Smooth muscle cell (in vitro differentiated cells): ENCODE results near the gene KIF1C. TPM values are rescaled to one million over a fixed set of nuclear protein-coding genes. Genes with fewer than 3 reads are reported as not detected.
"Not testable (repeated sequence)": the region's sequence is repeated elsewhere in the genome, so short reads cannot be mapped to it uniquely, and the experiment has no call there.

Experiments used
- DNase-seq: peaks from one replicate; lab custom pipeline; 2025; ENCODE audit not compliant: unreplicated experiment; lab: John Stamatoyannopoulos, UW
- H2AFZ ChIP-seq: fragments of 200-600 bp; sonication (generic); 2 replicates; pipeline ENCODE4 v1.6.0; 2016; ENCODE audit warnings: antibody characterized with exemption, low read depth, mild to moderate bottlenecking
- H3F3A ChIP-seq: fragments of 200-600 bp; sonication (generic); 2 replicates; pipeline ENCODE4 v1.6.0; 2017; ENCODE audit warnings: antibody characterized with exemption, low read depth
- H3K27ac ChIP-seq: fragments of 200-600 bp; sonication (generic); 2 replicates; pipeline ENCODE4 v1.5.1; 2016; ENCODE audit warnings: low read depth, mild to moderate bottlenecking
- H3K27me3 ChIP-seq: fragments of 200-600 bp; sonication (generic); 2 replicates; pipeline ENCODE4 v1.6.1; 2016; ENCODE audit warnings: low read depth, mild to moderate bottlenecking
- H3K36me3 ChIP-seq: fragments of 200-600 bp; sonication (generic); 2 replicates; pipeline ENCODE4 v1.5.1; 2016; ENCODE audit warnings: low read depth
- H3K4me1 ChIP-seq: fragments of 200-600 bp; sonication (generic); 2 replicates; pipeline ENCODE4 v1.5.1; 2016; ENCODE audit warnings: low read depth
- H3K4me2 ChIP-seq: fragments of 200-600 bp; sonication (generic); 2 replicates; pipeline ENCODE4 v1.6.0; 2016; ENCODE audit warnings: mild to moderate bottlenecking
- H3K4me3 ChIP-seq: fragments of 200-600 bp; sonication (generic); 2 replicates; pipeline ENCODE4 v1.5.1; 2016; ENCODE audit warnings: mild to moderate bottlenecking
- H3K79me2 ChIP-seq: fragments of 200-600 bp; sonication (generic); 2 replicates; pipeline ENCODE4 v1.6.0; 2016; ENCODE audit warnings: low read depth, mild to moderate bottlenecking
- H3K9ac ChIP-seq: fragments of 200-600 bp; sonication (generic); 2 replicates; pipeline ENCODE4 v1.6.0; 2016; ENCODE audit warnings: low read depth
- H3K9me3 ChIP-seq: fragments of 200-600 bp; sonication (generic); replicated peaks from 2 replicates; pipeline ENCODE4 v1.5.1; 2016; ENCODE audit warnings: low read depth
- H4K20me1 ChIP-seq: fragments of 200-600 bp; sonication (generic); 2 replicates; pipeline ENCODE4 v1.6.0; 2016; ENCODE audit warnings: low read depth
- WGBS: methylation state at CpG from one replicate; pipeline ENCODE4 v1.1.7; 2016; ENCODE audit warnings: low lambda C conversion rate; 5-methylcytosine and 5-hydroxymethylcytosine counted together
- polyA plus RNA-seq: library from polyadenylated mRNA; unstranded; fragments of >200 nt; fragmentation: Nextera tagmentation; extraction: Ambion mirVana; gene quantifications from 2 replicates; pipeline ENCODE4 v1.2.1, GENCODE V29; 2016
- total RNA-seq: library from RNA; depleted of rRNA; stranded (reverse); fragments of >200 nt; gene quantifications from 2 replicates; pipeline ENCODE4 v1.2.3, GENCODE V29; 2014
- TF ChIP-seq, protein P1 (sequence below): fragments of 200-600 bp; sonication (generic); IDR thresholded peaks from 2 replicates; pipeline ENCODE4 v1.5.1; 2017; ENCODE audit warnings: borderline replicate concordance, mild to moderate bottlenecking, antibody characterized with exemption; ENCODE audit not compliant: insufficient read depth, poor library complexity, severe bottlenecking

KIF1C gene
- total and polyA plus RNA-seq, 2 experiments from 2014 or later, result 20.9 to 36.2 TPM

- Histone ChIP-seq H3K9ac (no peak overlapping the region), H3K4me1 (no peaks in the 10 kb centered on the region), H3F3A (no peaks in the 10 kb centered on the region), H3K9me3 (no peaks in the 10 kb centered on the region), H2AFZ (no peak overlapping the region), H3K27ac (no peak overlapping the region), H3K4me2 (no peak overlapping the region), H3K36me3 (no peaks in the 10 kb centered on the region), H3K27me3 (no peaks in the 10 kb centered on the region), H4K20me1 (no peaks in the 10 kb centered on the region), H3K4me3 (no peak overlapping the region), H3K79me2 (no peaks in the 10 kb centered on the region)
- TF ChIP-seq, protein P1, sequence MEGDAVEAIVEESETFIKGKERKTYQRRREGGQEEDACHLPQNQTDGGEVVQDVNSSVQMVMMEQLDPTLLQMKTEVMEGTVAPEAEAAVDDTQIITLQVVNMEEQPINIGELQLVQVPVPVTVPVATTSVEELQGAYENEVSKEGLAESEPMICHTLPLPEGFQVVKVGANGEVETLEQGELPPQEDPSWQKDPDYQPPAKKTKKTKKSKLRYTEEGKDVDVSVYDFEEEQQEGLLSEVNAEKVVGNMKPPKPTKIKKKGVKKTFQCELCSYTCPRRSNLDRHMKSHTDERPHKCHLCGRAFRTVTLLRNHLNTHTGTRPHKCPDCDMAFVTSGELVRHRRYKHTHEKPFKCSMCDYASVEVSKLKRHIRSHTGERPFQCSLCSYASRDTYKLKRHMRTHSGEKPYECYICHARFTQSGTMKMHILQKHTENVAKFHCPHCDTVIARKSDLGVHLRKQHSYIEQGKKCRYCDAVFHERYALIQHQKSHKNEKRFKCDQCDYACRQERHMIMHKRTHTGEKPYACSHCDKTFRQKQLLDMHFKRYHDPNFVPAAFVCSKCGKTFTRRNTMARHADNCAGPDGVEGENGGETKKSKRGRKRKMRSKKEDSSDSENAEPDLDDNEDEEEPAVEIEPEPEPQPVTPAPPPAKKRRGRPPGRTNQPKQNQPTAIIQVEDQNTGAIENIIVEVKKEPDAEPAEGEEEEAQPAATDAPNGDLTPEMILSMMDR, result no peak
- DNase-seq, result no peak
- 91% methylated on average over 9 of the region's 10 CpGs for WGBS
These were observed 57.8 kb downstream of the KIF1C start for GRCh38 chr17:5055543-5055942.

DNA sequence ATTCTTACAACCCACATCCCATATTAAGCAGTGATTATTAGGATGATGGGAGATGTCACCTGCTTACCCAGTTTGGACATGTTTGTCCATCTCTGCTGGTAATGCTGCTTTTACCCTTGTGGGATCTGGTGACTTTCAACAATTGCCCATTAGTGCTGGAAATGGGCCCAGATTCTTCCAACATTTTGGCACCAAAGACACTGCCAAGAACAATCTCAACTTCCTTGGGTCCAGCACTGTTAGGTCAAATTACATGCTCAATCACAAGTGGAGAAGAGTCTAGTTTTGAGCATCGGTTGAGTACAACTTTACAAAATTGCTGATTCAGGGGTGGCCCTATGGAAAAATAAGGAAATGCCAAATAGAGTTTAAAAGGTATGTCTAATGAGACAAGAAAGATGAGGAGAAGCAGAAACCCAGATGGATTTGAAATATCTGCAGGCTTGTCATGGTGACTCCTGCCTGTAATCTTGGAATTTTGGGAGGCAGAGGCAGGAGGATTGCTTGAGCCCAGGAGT lies 67.5 kb downstream of the KIF1C start:
- Histone ChIP-seq H4K20me1 (no peaks in the 10 kb centered on the region), H3F3A (no peaks in the 10 kb centered on the region), H3K79me2 (no peaks in the 10 kb centered on the region), H3K9me3 (no peaks in the 10 kb centered on the region), H3K36me3 (no peaks in the 10 kb centered on the region), H3K27me3 (peaks cover 6% of the 10 kb centered on the region), H3K9ac (no peak overlapping the region), H3K4me3 (no peak overlapping the region), H3K27ac (no peak overlapping the region), H3K4me1 (no peaks in the 10 kb centered on the region), H3K4me2 (no peak overlapping the region), H2AFZ (no peak overlapping the region)
- TF ChIP-seq, protein P1, result no peak
- WGBS, result 82% methylated on average over 1 of the region's 1 CpG
- no peak for DNase-seq

DNA sequence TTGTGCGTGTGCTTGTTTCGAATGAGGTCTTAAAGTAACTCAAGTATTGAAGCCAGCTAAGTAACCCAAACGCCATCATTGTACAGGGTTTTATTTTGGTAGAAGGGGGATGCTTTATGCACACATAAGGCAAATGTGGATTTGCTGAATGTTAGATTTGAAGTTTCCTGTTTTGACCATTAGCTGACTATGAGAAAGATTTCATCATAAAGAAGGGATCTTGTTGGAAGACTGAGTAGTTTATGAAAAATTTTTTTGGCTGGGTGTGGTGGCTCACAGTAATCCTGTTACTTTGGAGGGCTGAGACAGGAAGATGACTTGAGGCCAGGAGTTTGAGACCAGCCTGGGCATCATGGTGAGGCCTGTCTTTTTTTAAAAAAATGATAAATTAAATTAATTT lies 70.5 kb downstream of the KIF1C start:
- no peak overlapping the region for H3K4me2 ChIP-seq
- 97% methylated on average over 3 of the region's 3 CpGs for WGBS
- no peak for DNase-seq
- no peaks in the 10 kb centered on the region for H3F3A ChIP-seq
- H3K27ac ChIP-seq, result no peak overlapping the region
- no peak overlapping the region for H3K9ac ChIP-seq
- no peaks in the 10 kb centered on the region for H3K4me1 ChIP-seq
- no peaks in the 10 kb centered on the region for H3K79me2 ChIP-seq
- H3K36me3 ChIP-seq, result no peaks in the 10 kb centered on the region
- TF ChIP-seq, protein P1, result no peak
- peaks cover 6% of the 10 kb centered on the region for H3K27me3 ChIP-seq
- H2AFZ ChIP-seq, result no peak overlapping the region
- H4K20me1 ChIP-seq, result no peaks in the 10 kb centered on the region
- no peaks in the 10 kb centered on the region for H3K9me3 ChIP-seq
- H3K4me3 ChIP-seq, result no peak overlapping the region

- WGBS, result 74% methylated on average over 4 of the region's 4 CpGs
- H3K9me3 ChIP-seq, result no peaks in the 10 kb centered on the region
- H3K36me3 ChIP-seq, result no peaks in the 10 kb centered on the region
- H3K4me1 ChIP-seq, result no peaks in the 10 kb centered on the region
- H2AFZ ChIP-seq, result no peak overlapping the region
- H4K20me1 ChIP-seq, result no peaks in the 10 kb centered on the region
- DNase-seq, result no peak
- no peak overlapping the region for H3K9ac ChIP-seq
- H3K79me2 ChIP-seq, result no peaks in the 10 kb centered on the region
- TF ChIP-seq, protein P1, result no peak
- H3K4me2 ChIP-seq, result no peak overlapping the region
- H3K4me3 ChIP-seq, result no peak overlapping the region
- H3K27me3 ChIP-seq, result peaks cover 6% of the 10 kb centered on the region
- H3F3A ChIP-seq, result no peaks in the 10 kb centered on the region
- H3K27ac ChIP-seq, result no peak overlapping the region
These were observed 72.0 kb downstream of the KIF1C start for GRCh38 chr17:5069724-5070123.

GRCh38 chr17:5075472-5075871 lies 77.7 kb downstream of the KIF1C start:
- H3K9me3 ChIP-seq, H3K4me3 ChIP-seq, H4K20me1 ChIP-seq, H3K27ac ChIP-seq, H3K4me1 ChIP-seq, H3F3A ChIP-seq, H2AFZ ChIP-seq, H3K36me3 ChIP-seq, H3K27me3 ChIP-seq, H3K79me2 ChIP-seq, H3K4me2 ChIP-seq, DNase-seq, H3K9ac ChIP-seq: not testable (repeated sequence)
- WGBS, result 80% methylated on average over 5 of the region's 5 CpGs

- not testable (repeated sequence) for H4K20me1 ChIP-seq, H2AFZ ChIP-seq, H3K4me3 ChIP-seq, H3K9ac ChIP-seq, H3F3A ChIP-seq, H3K4me2 ChIP-seq, H3K36me3 ChIP-seq, H3K27ac ChIP-seq, H3K79me2 ChIP-seq, H3K27me3 ChIP-seq, DNase-seq, H3K9me3 ChIP-seq, H3K4me1 ChIP-seq
- WGBS, result 99% methylated on average over 24 of the region's 24 CpGs
These were observed 79.5 kb downstream of the KIF1C start for GRCh38 chr17:5077275-5077674.
